ENCODE data around the gene KIAA1217.

KIAA1217 gene

DNA sequence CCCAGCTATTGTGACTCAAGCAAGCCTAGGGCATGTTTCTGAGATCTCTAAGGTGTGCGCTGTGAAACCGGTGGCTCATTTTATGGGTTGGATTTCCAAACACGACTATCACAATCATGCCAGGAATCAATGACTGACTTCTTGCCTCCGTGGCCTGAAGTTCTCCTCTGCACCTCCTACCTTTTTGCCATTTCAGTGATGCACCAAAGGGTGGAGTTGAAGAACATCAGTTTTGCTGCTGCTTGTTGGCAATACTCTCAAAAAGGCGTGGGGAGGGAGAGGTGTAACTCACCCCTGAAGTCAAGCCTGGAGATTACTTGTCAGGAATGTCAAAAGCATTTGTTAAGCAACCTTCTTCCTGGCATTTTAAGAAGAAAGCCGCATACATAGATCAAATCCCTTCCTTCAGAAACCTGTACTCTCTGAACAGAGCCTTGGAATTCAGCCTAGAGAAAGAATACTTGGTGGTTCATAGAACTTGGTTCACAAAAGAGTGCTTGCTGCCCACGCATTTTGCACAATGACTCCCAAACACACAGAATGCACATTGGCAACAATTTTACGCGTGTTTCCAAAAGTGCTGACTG is 41.0 kb downstream of the KIAA1217 start:
- no peak for DNase-seq

DNA sequence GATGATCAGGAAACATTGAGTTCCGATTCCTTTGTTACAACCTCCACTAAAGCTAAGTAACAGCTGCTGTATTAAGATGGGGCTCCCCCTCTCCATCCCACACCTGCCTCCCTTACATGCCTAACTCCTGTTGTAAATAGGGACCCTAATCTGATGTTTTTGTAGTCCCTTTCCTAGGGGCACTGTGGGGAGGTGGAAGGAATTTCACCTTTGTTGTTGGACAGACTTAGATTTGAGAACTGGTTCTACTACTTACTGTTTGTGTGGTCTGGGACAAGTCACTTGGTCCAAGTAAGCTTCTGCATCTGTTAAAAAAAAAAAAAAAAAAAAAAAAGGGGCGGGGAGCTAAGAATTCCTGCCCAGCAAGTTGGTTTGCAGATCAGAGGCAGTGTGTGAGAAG is 42.6 kb downstream of the KIAA1217 start:
- DNase-seq, result no peak

DNA sequence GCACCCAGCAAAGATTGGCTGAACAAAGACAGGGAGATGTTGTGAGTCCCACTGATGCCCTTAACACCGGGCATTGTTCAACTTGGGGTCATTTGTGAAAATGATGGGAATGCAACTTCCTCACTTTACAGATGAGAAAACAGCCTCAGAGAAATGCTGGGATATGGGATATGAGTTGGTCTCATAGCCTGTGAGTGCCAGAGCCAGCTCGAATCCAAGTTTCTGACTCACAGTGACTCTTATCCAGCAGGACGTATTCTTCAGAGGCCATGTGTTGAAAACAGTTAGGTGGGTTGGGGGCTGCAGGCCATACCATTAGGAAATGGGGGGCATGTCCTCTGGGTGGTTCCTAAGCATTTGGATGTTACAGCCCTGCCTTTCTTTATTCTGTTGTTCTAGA is 45.2 kb downstream of the KIAA1217 start:
- no peak for DNase-seq

DNA sequence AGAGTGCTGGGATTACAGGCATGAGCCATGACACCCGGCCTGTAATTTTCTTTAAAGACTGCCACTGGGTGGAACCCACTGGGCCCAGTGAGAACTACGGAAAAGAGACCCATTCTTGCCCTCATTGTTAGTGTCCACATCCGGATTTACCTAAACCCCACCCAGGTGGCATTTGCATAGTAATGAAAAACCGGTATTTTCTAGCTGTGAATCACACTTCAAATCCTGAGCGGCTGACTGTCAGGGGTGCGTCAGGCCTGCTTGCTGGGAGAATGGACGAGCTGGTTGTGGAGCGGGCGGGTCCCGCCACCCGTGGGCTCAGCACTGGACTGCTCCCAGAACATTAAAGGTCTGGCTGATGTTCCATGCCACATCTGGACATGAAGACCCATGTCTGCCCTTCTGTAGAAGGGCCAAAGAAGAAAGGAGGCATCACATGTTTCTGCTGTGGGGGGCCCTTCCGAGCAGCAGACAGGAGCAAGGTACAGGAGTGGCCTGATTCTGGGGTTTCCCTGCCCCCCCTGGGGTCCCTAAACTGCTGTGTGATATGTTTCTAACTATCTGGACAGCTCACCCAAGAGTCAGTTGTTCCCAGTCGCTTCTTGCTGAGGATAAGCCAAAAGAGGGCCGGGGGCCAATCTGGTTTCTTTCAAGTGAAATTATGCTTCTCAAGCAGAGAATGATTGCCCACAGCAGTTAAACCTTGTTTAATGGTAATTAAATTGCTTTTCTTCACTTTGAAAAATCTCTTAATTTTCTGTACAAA is 46.4 kb downstream of the KIAA1217 start:
- DNase-seq, result no peak

- DNase-seq, result no peak
Measured at GRCh38 chr10:24255881-24256311, 47.0 kb downstream of the KIAA1217 start.

DNA sequence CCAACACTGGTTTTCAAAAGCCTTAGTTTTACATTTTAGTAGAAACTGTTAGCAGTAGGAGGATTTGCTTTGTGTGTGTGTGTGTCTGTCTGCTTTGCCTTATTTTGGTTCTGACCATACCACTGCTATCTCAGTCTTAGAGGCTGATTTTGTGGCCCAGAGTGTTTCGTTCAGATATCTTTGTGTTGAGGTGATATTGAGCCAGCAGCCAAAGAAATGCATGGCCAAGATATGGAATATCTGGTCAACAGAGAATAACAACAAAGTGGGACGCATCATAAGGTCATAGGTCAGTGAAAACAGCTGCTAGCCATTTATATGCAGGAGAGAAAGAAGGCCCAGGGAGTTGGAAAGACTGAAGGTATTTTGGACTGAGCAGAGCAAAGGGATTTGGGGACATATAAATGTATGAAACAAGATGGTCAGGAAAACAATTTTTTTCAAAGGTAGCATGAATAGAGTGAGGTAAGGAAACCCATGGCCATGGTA is 47.7 kb downstream of the KIAA1217 start:
- DNase-seq, result no peak

GRCh38 chr10:24257588-24257987 is 48.6 kb downstream of the KIAA1217 start:
- DNase-seq, result no peak

GRCh38 chr10:24259365-24260130 is 50.6 kb downstream of the KIAA1217 start:
- DNase-seq, result no peak

DNA sequence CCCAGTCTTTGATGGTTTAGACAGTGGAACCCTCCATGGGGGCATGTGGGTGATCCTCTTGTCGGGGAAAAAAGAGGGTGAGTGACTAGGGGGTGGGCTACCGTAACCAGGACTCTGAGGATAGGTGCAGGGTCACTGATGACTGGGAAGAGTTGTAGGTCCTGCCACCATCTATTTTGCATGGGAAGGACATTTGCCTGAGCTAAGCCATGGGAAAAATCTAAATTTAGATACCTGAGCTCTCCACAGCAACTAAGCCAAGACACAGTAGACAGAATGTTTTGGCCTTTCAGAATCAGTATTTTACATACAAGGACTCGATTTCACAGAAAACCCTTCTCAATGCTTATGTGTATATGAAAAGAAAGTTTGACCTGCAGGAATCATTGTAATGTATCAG is 52.7 kb downstream of the KIAA1217 start:
- no peak for DNase-seq

GRCh38 chr10:24262929-24263590 is 54.1 kb downstream of the KIAA1217 start:
- no peak for DNase-seq

DNA sequence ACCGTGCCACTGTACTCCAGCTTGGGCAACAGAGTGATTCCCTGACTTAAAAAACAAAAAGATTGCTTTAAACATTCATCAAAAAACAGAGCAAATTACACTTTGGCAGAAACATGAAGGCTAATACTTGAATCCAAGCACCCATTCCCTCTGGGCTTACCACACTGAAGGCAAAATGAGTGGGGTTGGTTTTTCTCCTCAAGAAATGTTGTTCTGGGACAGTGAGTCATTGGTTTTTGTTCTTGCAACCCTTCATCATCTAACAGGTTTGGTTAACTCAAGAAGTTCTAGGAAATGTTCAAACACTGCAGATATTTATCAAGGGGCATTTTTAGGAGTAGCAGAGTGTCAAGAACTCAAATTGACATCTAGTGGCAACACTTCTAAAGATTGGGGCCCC is 60.5 kb downstream of the KIAA1217 start:
- DNase-seq, result no peak

- DNase-seq, result no peak
Measured at GRCh38 chr10:24272374-24272773, 63.4 kb downstream of the KIAA1217 start.

GRCh38 chr10:24277277-24277676 is 68.3 kb downstream of the KIAA1217 start:
- no peak for DNase-seq

- no peak for DNase-seq
Measured at GRCh38 chr10:24277771-24278170, 68.8 kb downstream of the KIAA1217 start.

DNA sequence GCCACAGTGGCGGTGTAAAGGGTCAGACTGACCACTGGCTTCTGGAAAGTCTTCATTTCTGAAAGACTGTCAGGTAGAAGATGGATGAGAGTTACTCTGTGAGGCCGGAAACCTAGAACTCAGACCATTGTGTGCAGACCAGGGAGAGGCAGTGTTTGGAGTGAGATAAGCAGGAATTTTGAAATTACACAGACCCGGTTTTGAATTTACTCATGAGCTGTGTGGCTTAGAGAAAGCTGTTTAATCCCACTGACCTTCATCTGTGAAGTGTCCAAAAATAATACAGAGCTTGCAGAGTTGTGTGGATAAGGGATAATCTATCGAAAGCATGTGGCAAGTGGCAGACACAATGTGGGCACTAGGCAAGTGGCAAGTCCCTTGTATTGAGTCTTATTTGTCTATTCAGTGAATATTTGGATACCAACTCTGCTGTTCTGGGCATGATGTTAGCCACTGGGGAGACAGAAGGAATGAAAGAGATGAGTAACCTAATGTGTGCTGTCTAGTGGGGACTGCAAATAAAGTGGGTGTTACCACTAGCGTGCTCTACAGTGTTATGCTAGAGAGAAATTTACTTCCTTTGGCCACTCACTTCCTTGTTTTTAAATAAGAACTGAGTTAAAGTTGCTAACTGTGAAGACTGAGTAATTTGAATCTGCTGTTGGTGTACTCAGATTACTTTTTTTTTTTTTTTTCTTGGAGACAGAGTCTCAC is 69.4 kb downstream of the KIAA1217 start:
- DNase-seq, result no peak

- DNase-seq, result no peak
Measured at GRCh38 chr10:24279166-24279565, 70.2 kb downstream of the KIAA1217 start.

DNA sequence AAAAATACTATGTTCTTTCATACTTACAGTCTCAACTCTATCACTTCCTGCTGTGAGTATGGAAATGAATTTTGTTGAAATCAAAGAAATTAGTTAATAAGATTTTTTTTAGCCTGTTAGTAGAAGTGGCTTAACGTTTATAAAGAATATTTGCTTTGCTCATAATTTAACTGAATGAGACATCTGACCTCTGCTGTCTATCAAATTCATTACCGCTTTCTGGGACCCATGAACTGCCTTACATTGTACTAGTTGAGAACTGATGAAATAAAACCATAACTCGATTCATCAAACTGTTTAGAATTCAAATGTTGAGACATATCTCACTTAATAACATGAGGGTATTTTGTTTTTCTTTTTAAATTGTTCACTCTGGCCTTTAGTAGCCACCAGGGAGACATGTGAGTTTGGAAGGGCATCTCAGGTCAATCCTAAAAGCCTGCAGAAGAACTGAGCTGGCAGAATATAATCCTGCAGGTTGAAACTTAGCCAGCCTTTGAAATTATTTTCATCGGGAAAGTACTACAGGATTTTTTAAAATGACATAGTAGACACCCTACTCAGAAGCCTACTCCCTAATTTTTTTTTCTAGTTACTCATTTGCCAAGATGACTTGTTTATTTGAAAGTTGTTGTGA is 78.7 kb downstream of the KIAA1217 start:
- no peak for DNase-seq

GRCh38 chr10:24288581-24288980 is 79.6 kb downstream of the KIAA1217 start:
- DNase-seq, result no peak

- no peak for DNase-seq
Measured at GRCh38 chr10:24289235-24289634, 80.3 kb downstream of the KIAA1217 start.

GRCh38 chr10:24292304-24293293 is 83.7 kb downstream of the KIAA1217 start:
- no peak for DNase-seq

Measured in activated CD8-positive, alpha-beta memory T cell treated with anti-CD3 and anti-CD28 coated beads for 24 hours (primary cell).